HG02610 (cell line): Measurements from ENCODE around the gene CCDC85C.

Experiments used
- ATAC-seq: cut with Tn5 transposase; IDR thresholded peaks from one replicate; pipeline ENCODE4 v1.9.1; 2021; ENCODE audit warnings: mild to moderate bottlenecking, moderate library complexity; ENCODE audit not compliant: unreplicated experiment

The CCDC85C gene

DNA sequence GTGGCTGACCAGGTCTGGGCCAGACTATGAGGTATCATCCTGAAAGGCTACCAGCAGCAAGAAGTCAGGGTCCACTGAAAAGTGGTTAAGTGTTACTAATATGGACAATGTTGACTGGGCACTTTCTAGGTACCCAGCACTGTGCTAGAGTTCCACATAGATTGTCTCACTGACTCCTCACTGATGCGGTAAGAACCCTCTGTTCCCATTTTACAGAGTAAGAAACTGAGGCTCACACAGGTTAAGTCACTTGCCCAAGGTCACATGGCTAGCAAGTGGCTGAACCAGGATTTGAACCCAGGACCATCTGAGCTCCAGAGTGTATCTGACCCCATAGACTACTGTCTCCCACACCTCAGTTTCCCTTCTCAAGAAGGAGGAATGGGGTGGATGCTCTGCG, 4.6 kb upstream of the CCDC85C start:
- no peak for ATAC-seq

DNA sequence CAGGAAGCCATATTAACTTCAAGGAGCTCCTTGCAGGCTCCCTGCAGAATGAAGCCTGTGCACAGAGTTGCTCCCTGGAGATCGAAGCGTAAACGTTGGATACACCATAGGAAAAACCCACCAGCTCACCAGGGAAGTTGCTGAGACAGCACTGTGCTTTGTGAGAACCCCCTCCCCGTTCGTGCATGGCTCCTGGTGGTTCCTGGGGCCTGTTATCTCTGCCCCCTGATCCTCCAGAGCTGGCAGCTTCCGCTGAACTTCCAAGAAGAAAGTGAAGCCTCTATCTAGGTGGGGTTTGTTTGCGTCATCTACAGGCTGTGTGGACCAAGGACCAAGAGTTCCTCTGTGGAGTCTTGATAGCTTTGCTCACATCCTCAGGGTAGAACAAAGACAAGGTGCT, 2.4 kb upstream of the CCDC85C start:
- no peak for ATAC-seq

DNA sequence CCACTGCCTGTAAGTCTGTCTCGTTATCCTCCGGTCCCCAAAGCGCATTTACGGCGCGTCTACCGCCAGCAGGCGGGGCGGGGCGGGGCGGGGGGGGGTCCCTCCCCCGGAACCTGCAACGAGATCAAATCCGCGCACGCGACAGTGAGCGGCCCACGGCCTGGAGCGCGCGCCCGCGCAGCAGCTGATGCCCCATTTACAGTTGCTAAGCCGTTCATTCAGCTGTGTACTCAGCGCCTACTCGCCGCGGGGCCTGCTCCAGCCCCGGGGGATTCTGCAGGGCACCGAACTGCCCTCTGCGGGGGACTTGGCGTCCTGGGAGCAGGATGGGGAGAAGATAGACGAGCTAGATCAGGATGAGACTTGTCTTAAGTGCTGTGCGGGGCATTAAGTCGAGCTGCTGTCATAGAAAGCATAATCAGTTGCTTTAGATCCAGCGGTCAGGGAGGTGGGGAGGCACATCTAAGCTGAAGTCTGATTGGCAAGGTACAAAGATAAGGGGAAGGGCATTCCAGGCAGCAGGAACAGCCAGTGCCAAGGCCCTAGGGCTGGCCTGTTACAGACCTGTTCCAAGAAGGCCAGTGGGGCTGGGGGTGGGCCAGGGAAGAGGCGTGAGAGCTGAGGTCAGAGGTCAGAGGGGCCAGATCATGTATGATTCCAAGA, 1.4 kb upstream of the CCDC85C start:
- ATAC-seq: no peak

- ATAC-seq: no peak
Observed at GRCh38 chr14:99604766-99605298, 825 bp upstream of the CCDC85C start.

DNA sequence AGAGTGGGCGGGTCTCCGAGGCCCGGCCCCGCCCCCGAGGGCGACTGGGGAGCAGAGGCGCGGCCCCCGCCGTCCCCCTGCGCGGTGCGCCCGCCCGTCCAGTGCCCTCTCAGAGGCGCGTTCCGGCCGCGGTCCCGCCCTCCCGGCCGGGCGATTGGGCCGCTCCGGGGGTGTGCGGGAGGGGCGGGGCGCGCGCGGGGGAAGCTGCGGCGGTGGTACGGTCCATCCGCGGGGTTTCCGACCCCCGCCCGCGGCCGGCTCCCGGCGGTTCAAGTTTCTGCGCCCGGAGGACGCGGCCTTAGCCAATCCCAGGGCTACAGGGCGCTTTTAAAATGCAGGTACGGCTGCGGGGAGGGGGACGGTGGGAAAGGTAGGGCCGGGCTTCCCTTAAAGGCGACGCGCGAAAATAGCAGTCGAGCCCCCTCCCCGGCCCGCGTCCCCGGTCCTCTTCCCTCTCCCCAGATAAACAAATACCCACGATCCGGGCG, 315 bp upstream of the CCDC85C start:
- peak; percentile 87 for ATAC-seq

GRCh38 chr14:99602788-99603415, 1.1 kb downstream of the CCDC85C start:
- no peak for ATAC-seq

DNA sequence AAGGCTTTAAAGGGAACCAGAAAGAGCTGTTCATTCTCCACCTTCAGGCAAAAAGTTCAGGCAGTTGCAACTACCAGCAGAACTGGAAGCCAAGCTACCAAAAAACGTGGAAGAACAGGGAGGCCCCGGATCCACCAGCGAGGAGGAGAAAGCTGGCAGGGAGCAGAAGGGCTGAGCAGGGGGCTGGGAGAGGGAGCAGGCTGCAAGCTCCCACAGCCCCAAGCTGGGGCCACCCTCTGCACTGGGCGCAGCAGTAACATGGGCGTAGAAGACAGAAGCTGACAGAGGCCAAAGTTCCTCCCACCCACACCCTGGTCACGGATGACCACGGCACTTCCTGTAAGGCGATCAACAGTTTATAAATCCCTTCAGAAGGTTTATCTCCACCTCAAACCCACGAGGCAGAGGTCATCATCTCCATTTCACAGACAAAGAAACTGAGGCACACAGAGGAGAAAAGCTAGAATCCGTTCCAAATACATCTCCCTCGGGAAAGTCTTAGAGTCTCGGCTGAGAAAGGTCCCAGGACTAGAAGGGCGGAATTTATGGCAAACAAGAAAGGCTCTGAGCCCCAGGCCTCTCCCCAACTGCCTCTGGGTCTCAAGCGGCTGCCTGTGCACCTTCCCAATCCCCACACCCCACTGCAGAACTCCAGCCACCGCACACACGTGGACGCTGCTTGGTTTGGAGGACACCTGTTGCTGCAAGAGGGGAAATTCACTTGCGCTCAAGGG, 1.8 kb downstream of the CCDC85C start:
- no peak for ATAC-seq

GRCh38 chr14:99601361-99601831, 2.6 kb downstream of the CCDC85C start:
- no peak for ATAC-seq

DNA sequence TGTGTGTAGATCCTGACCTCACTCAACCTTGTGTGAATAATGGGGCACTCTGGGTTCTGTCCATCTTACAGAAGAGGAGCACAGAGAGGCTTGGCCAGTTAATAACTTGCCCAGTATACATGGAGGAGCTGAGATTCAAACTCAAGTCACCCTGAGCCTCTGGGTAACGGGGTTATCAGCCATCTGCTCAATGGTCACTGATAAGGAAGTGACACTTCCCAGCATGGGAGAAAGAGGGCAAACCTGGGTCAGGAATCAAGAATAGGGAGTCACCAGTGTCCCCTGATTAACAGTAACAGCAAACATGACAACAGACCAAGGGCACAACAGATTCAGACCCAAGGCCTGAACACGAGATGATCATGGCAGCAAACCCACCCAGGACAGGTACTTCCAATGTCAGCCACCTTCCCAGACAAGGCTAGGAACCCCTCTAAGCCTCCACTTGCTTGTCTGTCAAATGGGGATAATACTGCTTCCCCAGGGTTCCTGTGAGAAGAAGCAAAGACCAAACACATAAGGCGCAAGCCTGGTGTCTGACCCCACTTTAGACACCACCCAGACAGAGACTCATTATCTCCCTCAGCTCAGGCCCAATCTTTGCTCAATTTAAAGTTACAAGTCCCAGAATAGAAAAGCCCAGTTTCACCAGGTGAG, 3.6 kb downstream of the CCDC85C start:
- no peak for ATAC-seq

DNA sequence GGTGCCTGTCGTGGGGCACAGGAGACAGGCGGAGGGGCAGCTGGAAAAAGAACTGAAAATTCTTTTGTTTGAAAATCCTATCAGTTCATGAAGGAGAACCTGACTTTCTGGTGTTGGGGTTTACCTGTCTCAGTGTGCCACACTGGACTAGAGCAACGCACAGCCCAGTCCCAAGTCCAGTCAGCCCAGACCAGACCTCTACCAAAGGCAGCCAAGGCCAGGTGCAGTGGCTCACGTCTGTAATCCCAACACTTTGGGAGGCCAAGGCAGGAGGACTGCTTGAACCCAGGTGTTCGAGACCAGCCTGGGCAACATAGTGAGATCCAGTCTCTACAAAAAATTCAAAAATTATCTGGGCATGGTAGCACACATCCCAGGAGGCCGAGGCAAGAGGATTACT, 4.6 kb downstream of the CCDC85C start:
- ATAC-seq: no peak

- no peak for ATAC-seq
Observed at GRCh38 chr14:99598774-99599173, 5.2 kb downstream of the CCDC85C start.

DNA sequence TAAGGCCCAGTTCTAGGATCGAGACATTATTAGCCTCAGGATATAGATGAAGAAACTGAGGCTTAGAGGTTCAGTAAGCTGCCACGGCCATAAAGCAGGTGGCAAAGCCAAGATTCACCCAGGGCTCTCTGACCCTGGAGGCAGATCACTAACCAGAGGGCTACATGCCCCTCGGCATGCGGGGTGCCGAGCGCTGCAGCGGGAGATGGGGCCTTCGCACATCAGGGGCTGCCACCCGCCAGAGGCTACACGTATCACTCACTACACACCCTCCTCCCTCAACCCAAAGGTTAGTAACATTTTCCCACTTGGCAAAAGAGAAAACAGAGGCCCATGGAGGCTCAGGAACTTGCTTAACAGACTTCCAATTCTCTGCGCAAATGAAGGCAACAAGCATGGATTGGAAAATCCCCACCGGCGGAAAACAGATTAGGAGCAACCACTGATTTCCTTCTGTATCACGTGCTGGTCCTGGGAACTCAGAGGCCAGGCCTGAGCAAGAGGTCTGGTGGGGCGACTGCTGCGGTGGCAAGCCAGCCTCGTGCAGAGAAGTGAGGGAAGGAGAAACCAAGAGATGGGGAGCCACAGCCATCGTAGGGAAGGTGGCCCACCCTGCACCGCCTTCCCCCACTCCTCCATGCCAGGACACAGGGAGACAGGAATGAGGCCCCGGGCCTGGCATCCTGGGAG, 6.0 kb downstream of the CCDC85C start:
- no peak for ATAC-seq

GRCh38 chr14:99596772-99597171, 7.2 kb downstream of the CCDC85C start:
- ATAC-seq: no peak

GRCh38 chr14:99596071-99596627, 7.9 kb downstream of the CCDC85C start:
- no peak for ATAC-seq

- no peak for ATAC-seq
Observed at GRCh38 chr14:99595524-99595923, 8.5 kb downstream of the CCDC85C start.

GRCh38 chr14:99595034-99595433, 9.0 kb downstream of the CCDC85C start:
- ATAC-seq: peak; percentile 79

GRCh38 chr14:99593971-99594841, 9.8 kb downstream of the CCDC85C start:
- ATAC-seq: no peak

- no peak for ATAC-seq
Observed at GRCh38 chr14:99592933-99593753, 10.9 kb downstream of the CCDC85C start.
